HepG2 (cell line): Measurements from ENCODE around the gene ADIPOR2. TPM values are rescaled to one million over a fixed set of nuclear protein-coding genes. Genes with fewer than 3 reads are reported as not detected.

Experiments used
- CEBPB ChIP-seq: IDR thresholded peaks from 2 replicates; pipeline ENCODE4 v1.6.1; 2011; ENCODE audit warnings: low read depth, low read length, improper control_type of control experiment, borderline replicate concordance
- CENPT ChIP-seq: sonication (generic); formaldehyde crosslinking; IDR thresholded peaks from 2 replicates; pipeline ENCODE4 v1.8.0; 2022; ENCODE audit warnings: low read depth, mild to moderate bottlenecking, moderate library complexity, missing genetic modification reagents
- DR1 ChIP-seq: sonication (generic); formaldehyde crosslinking; IDR thresholded peaks from 2 replicates; pipeline ENCODE4 v1.8.0; 2021; ENCODE audit warnings: mild to moderate bottlenecking, missing genetic modification reagents, inconsistent platforms
- ETS1 ChIP-seq: sonication (generic); formaldehyde crosslinking; IDR thresholded peaks from 2 replicates; pipeline ENCODE4 v1.4.0; 2020; ENCODE audit warnings: missing genetic modification reagents
- HMG20A ChIP-seq: IDR thresholded peaks from 2 replicates; pipeline ENCODE4 v1.6.1; 2016; ENCODE audit warnings: borderline replicate concordance
- HOMEZ ChIP-seq: IDR thresholded peaks from 2 replicates; pipeline ENCODE4 v1.6.1; 2016; ENCODE audit warnings: low read depth
- KIAA2018 ChIP-seq: sonication (generic); formaldehyde crosslinking; IDR thresholded peaks from 2 replicates; pipeline ENCODE4 v1.5.0; 2020; ENCODE audit warnings: mild to moderate bottlenecking, missing genetic modification reagents, borderline replicate concordance
- PPARG ChIP-seq: conservative IDR thresholded peaks from 2 replicates; pipeline ENCODE4 v1.6.1; 2016; ENCODE audit warnings: missing biosample characterization, missing genetic modification reagents
- REPIN1 ChIP-seq: sonication (generic); formaldehyde crosslinking; IDR thresholded peaks from 2 replicates; pipeline ENCODE4 v1.8.0; 2022; ENCODE audit warnings: missing genetic modification reagents, low read depth, mild to moderate bottlenecking, borderline replicate concordance
- SALL1 ChIP-seq: sonication (generic); formaldehyde crosslinking; IDR thresholded peaks from 2 replicates; pipeline ENCODE4 v1.8.0; 2022; ENCODE audit warnings: mild to moderate bottlenecking, missing genetic modification reagents
- SMARCE1 ChIP-seq: fragments of 450-650 bp; IDR thresholded peaks from 2 replicates; pipeline ENCODE4 v1.6.1; 2017; ENCODE audit warnings: borderline replicate concordance
- SOX5 ChIP-seq: IDR thresholded peaks from 2 replicates; pipeline ENCODE4 v1.6.1; 2016; ENCODE audit warnings: borderline replicate concordance
- SP140L ChIP-seq: sonication (generic); formaldehyde crosslinking; IDR thresholded peaks from 2 replicates; pipeline ENCODE4 v1.4.0; 2020; ENCODE audit warnings: missing genetic modification reagents, borderline replicate concordance
- WIZ ChIP-seq: sonication (generic); formaldehyde crosslinking; IDR thresholded peaks from 2 replicates; pipeline ENCODE4 v1.5.1; 2020; ENCODE audit warnings: mild to moderate bottlenecking, missing genetic modification reagents
- ZBTB20 ChIP-seq: sonication (generic); formaldehyde crosslinking; IDR thresholded peaks from 2 replicates; pipeline ENCODE4 v1.8.1; 2023; ENCODE audit warnings: missing genetic modification reagents, low read depth, mild to moderate bottlenecking, borderline replicate concordance
- ZBTB8A ChIP-seq: sonication (generic); formaldehyde crosslinking; IDR thresholded peaks from 2 replicates; pipeline ENCODE4 v1.4.0; 2020; ENCODE audit warnings: mild to moderate bottlenecking, low read depth, missing genetic modification reagents, borderline replicate concordance
- ZFY ChIP-seq: sonication (generic); formaldehyde crosslinking; IDR thresholded peaks from 2 replicates; pipeline ENCODE4 v1.4.0; 2020; ENCODE audit warnings: missing genetic modification reagents
- ZNF451 ChIP-seq: sonication (generic); formaldehyde crosslinking; IDR thresholded peaks from 2 replicates; pipeline ENCODE4 v1.5.0; 2020; ENCODE audit warnings: mild to moderate bottlenecking, missing genetic modification reagents
- ZSCAN9 ChIP-seq: IDR thresholded peaks from 2 replicates; pipeline ENCODE4 v1.6.1; 2016; ENCODE audit warnings: borderline replicate concordance
- polyA plus RNA-seq, 8 experiments: library from polyadenylated mRNA; depleted of rRNA in 3 of 8; stranded (reverse) in 7 of 8; unstranded in 1 of 8; fragments of >200 nt; fragmentation: Illumina TruSeq in 4 of 8; extraction: Trizol in 4 of 8; gene quantifications; 2 replicates each; pipeline versions ENCODE4 v1.2.1 to v1.2.3, GENCODE V29; 2011 to 2016; ENCODE audit warnings: low read depth in 4 of 8, missing spikeins in 1 of 8, mixed read lengths in 1 of 8; ENCODE audit not compliant: insufficient read depth in 1 of 8
- total RNA-seq, 5 experiments: library from RNA; depleted of rRNA; stranded (reverse); fragments of >200 nt; fragmentation: Illumina TruSeq; extraction: Trizol; gene quantifications; 2 replicates each; pipeline ENCODE4 v1.2.3, GENCODE V29; 2016; ENCODE audit warnings: low read depth in 1 of 5

ADIPOR2 gene
- total and polyA plus RNA-seq, 2 of the 13 experiments (the other 11 are each of a cell fraction or from before 2014, with no cell fraction given) = 35.2 to 52.2 TPM

GRCh38 chr12:1837541-1838204 lies 146.8 kb downstream of the ADIPOR2 start (continued):
- TF ChIP-seq KIAA2018 (CRISPR knock-in tag) (no peak), HMG20A (peak; percentile 80; the same call in 1 of the 2 replicates), SALL1 (CRISPR knock-in tag) (peak; percentile 82), ZFY (CRISPR knock-in tag) (no peak), ZBTB8A (no peak), SMARCE1 (0 out of 2 replicates have a peak, but pooled peaks have one; percentile 41), WIZ (CRISPR knock-in tag) (no peak), CENPT (CRISPR knock-in tag) (no peak), ZSCAN9 (CRISPR knock-in tag) (0 out of 2 replicates have a peak, but pooled peaks have one; percentile 42), CEBPB (no peak), ETS1 (CRISPR knock-in tag) (no peak), SOX5 (CRISPR knock-in tag) (peak; percentile 77; the same call in 1 of the 2 replicates), HOMEZ (CRISPR knock-in tag) (no peak; the same call in 1 of the 2 replicates), ZNF451 (no peak), ZBTB20 (0 out of 2 replicates have a peak, but pooled peaks have one; percentile 17), PPARG (CRISPR knock-in tag) (0 out of 2 replicates have a peak, but pooled peaks have one; percentile 48), REPIN1 (no peak), SP140L (CRISPR knock-in tag) (no peak), DR1 (CRISPR knock-in tag) (no peak)
